Measurements from ENCODE around the gene ACOT12.
"Not testable (repeated sequence)": the region's sequence is repeated elsewhere in the genome, so short reads cannot be mapped to it uniquely, and the experiment has no call there.

ACOT12 gene

DNA sequence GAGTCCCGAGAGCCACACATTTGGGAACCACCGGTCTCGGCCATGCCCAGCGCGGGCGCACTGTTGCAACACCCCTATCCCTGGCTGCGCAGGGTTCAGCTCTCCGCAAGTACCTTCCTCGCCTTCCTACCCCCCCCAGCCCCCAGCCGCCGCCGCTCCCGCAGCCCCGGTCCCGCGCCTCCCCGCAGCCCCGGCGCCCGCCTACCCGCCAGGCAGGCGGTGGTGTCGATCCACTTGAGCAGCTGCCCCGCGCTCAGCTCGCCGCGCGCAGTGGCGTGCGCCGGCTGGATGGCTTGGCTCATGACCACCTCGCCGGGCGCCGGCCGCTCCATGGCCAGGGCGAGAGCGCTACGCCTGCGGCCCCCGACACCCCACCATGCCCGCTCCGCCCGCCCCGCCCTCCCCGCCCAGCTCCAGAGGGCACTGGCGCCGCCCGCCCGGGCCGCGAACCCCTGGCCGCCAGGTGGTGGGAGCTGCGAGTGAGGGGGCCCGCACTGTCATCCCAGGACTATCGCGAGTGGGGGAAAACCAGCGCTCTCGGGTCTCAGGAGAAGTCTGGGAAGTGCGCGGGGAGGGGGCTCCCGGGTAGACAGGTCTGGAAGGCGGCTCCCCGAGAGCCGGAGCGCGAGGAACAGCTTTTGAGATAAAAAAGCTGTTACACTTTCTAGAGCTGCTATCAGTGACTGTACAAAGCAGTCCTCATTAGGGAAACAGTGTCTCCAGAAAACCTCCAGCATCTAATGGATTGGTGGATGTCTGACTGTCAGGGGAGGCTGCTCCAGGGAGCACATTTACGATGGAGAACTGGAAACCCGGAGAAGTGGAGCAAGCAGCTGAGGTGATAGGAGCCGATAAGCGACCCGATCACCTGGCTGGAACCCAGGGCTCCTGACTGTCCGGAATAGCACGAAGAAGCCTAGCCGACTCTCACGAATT lies at the start of gene ACOT12:
Gene ACOT12 (minus strand): TSS at position 352 of the 936 bp plus-strand sequence. CDS start 20 bp downstream, at position 332.
- no peak for DNase-seq

GRCh38 chr5:81435023-81435422 lies 41.1 kb upstream of the ACOT12 start:
- no peak for DNase-seq

DNA sequence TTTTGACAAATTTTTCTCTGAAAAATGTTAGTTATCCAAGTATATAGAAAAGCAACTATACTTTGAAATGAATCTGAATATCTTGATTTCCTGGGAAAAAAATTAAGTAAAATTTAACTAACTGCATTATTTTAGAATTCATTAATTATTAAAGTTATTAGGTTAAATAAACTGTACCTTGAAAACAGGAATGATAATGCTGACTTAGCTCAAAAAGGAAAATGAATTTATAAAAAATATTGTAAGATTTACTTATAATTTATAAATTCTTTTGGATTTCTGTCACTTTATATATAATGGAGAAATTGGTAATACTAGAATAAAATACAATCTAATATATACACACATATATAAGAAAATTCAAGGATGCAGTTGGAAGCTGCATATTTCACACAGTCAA lies 36.1 kb upstream of the ACOT12 start:
- DNase-seq = no peak

GRCh38 chr5:81429363-81429762 lies 35.4 kb upstream of the ACOT12 start:
- no peak for DNase-seq

DNA sequence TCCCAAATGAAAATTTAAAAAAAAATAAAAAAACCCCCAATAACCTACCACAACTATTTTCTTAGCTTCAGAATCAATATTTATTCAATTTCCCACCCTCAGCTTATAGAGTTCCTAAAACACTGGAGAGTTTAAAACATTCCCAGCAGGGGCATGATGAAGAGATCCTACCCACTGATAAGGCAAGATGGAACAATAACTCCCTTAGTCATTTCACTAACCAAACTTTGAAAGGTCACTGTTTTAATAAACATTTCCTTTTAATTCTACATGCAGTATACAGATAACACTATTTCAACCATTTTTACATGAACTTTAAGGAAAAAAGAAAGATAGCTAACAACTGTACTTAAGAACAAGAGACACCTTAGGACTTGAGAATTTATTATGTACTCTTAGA lies 34.9 kb upstream of the ACOT12 start:
- DNase-seq = no peak

- no peak for DNase-seq
Measured at GRCh38 chr5:81428446-81428845, 34.5 kb upstream of the ACOT12 start.

DNA sequence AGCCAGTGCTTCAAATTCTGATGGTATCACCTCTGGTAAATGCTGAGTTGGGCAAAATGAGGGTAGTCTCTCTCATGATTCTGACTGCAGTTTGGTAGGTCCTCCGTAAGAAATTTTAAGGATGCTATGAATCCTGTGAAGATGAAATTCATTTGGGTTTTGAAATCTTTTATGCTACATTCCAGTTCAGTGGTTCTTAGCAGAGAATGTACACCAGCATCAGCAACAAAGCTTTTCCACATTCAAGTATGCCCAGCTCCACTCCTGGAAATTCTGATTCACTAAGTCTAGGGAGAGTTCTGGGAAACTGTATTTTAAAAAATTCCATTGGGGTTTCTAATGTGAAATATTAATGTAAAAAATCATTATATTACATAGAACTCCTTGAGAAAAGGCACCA lies 33.6 kb upstream of the ACOT12 start:
- DNase-seq = no peak

GRCh38 chr5:81426359-81427030 lies 32.6 kb upstream of the ACOT12 start:
- no peak for DNase-seq

GRCh38 chr5:81425569-81425968 lies 31.6 kb upstream of the ACOT12 start:
- DNase-seq = no peak

GRCh38 chr5:81424728-81425127 lies 30.8 kb upstream of the ACOT12 start:
- DNase-seq = no peak

- no peak for DNase-seq
Measured at GRCh38 chr5:81422671-81423070, 28.7 kb upstream of the ACOT12 start.

DNA sequence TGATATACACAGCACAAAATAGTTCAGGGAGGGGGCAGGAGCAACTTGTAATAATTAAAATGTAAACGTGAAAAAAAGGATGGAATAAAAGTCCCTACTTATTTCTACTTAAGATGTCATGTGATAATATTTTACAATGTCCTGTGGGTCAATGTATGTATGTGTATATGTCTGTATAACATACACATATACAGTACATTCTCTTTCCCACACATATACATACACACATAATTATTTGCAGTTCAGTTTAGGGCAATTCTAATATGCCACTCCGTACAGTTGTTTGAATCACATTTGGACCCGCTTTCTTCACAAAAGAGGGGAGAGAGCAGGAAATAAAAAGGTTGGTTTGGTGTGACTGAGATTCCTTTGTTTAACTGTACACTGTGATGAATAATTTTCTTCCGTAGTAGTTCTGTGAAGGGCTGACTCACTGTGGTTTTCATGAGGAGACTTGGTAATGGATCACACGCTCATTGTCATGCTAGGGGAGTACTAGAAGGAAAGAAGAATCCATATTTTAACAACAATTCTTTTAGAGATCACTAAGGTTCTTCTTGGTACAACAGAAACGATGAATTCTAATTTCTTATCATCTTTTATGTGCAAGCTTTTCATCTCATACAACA lies 26.2 kb upstream of the ACOT12 start:
- no peak for DNase-seq

DNA sequence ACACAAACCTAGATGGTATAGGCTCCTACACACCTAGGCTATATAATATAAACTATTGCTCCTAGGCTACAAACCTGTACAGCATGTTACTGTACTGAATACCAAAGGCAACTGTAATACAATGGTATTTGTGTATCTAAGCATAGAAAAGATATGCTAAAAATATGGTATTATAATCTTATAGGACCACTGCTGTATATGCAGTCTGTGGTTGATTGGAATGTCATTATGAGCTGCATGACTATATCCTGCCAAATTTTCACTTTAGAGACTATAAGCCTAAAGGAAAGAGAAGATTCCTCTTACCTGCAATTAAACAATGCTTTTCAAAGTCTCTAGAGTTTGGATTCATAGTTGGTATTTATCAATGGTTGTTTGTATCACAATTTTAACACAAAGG lies 24.7 kb upstream of the ACOT12 start:
- DNase-seq = no peak

- DNase-seq = no peak
Measured at GRCh38 chr5:81417052-81417451, 23.1 kb upstream of the ACOT12 start.

- no peak for DNase-seq
Measured at GRCh38 chr5:81409896-81410295, 16.0 kb upstream of the ACOT12 start.

- DNase-seq = no peak
Measured at GRCh38 chr5:81409361-81409760, 15.4 kb upstream of the ACOT12 start.

GRCh38 chr5:81408496-81408895 lies 14.6 kb upstream of the ACOT12 start:
- DNase-seq = no peak

GRCh38 chr5:81407811-81408210 lies 13.9 kb upstream of the ACOT12 start:
- not testable (repeated sequence) for DNase-seq

DNA sequence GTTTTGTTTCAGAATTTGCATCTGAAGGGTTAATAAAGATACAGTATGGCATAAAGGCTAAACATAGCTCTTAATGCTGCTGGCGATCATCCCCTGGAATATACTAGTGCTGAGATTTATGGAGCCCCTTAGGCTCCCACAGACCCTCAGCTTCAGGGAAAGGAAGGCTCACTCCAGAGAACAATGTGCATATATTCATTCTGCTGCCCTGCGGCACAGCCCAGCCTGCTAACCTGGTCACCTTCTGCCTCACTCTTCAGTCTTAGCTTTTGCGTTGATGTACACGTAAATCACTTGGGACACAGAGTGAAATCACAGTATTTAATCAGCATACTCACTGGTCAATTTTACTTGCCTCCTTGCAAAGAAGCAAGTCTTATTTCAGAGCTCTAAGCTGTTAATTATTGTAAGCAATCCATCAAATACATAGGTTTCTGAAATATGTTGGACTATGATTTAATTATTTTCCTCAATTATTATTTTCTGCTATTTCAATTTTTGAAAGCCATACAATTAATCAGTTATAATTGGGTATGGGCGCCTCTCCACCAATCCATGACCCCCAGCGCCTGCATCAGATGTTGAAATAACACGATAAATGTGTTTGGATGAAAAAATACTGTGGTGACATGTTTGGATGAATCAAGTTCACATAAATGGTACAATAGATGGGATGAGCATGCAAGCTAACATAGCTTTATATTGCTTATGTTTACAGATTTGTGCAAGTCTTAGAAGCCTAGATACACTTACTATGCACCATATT lies 11.4 kb upstream of the ACOT12 start:
- no peak for DNase-seq

- no peak for DNase-seq
Measured at GRCh38 chr5:81402192-81402930, 8.4 kb upstream of the ACOT12 start.

DNA sequence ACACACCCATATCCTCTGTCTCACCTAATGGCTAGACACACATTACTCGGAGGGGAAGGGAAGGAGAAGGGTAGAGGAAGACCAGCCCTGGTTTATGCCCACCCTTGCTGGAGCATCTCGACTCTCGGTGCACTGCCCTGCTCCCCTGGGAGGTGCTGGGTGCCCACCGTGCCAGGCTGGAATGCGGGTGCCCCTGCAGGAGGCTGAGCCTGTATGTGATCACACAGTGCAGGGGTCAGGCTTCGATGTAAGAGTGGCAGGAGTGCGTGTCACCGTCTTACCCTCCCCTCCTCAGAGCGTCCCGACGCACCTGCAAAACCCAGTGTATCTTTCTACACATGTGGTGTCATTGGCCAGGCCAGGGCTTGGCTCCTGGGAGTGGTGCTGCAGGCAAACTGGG lies 7.3 kb upstream of the ACOT12 start:
- DNase-seq = no peak

DNA sequence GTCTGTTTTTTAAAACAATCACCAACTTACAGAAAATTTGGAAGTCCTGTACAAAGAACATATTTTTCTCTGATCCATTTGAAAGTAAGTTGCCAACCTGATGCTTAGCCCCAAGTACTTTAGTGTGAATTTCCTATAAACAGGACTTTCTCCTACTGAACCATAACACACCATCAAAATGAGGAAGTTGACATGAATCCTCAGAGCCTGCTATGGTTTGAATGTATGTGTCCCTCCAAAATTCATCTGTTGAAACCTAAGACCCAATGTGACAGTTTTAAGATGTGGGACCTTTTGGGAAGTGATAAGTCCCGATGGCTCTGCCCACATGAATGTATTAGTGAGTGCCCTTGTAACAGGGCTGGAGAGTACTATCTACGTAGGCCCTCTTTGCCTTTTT lies 6.4 kb upstream of the ACOT12 start:
- no peak for DNase-seq

Measured in CD4-positive, alpha-beta T cell treated with Interleukin-17A for 4 hours (primary cell).